Head of caudate nucleus (tissue), 42 donors: ENCODE data around the gene TOMM40L.
A peak's percentile ranks its signal among the peaks of the same experiment; 100 is the strongest.

Source experiments
- DNase-seq, 42 donors: peaks; one replicate each; pipeline versions ENCODE4 v3.0.0 to v3.0.0-alpha.2; 2020 to 2021; ENCODE audit warnings: mixed read lengths in 7 of 42
- intact Hi-C: fragments of 100-400 bp; cut with DNase I; formaldehyde crosslinking; loops from one replicate; pipeline ENCODE4 v1.15.0; 2022

The TOMM40L gene

DNA sequence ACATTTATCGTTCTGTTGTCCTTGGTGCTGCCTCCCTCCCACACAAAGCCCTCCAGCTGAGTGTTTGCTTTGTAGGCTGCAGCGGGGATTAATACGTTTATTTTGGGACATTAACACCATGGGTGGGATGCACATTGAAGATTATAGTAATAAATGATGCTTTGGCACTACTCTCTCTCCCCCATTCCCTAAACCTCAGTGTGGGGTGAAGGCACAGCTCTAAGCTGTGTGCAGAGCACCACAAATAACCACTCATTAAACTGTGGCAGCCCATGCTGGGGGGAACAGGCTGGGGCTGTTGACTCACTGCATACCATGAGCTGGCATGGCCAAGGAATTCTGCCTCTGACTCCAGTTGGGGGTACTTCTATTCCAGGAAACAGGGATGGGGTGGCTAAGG is 40.3 kb downstream of the TOMM40L start:
- no peak for DNase-seq
- intact Hi-C loops, result no loop called here

DNA sequence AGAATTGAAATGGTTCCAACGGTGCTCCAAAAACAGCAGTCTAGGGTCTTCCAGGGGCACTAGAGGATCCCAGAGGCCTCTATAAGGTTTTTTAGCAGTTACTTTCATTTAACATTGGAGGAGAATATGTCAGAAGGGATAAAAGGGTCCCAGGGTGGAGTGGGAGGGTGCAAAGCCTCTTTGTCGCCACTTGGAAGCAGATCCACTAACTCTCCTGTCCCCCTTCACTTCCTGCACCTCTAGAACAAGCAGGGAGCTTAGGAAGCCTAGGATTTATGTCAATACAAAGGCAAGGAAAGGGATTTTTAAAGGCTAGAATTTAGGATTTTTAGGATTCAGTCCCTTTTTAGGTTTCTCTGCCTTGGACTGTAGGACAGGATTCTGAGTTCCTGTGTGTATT is 41.0 kb downstream of the TOMM40L start:
- intact Hi-C loops, result no loop called here
- no peak for DNase-seq

- intact Hi-C loops, result no loop called here
- peak in 2 of 42 donors; percentile 9 to 39 for DNase-seq
Measured at GRCh38 chr1:161267321-161267720, 41.5 kb downstream of the TOMM40L start.

- no peak for DNase-seq
- intact Hi-C loops, result no loop called here
Measured at GRCh38 chr1:161273402-161273801, 47.5 kb downstream of the TOMM40L start.

DNA sequence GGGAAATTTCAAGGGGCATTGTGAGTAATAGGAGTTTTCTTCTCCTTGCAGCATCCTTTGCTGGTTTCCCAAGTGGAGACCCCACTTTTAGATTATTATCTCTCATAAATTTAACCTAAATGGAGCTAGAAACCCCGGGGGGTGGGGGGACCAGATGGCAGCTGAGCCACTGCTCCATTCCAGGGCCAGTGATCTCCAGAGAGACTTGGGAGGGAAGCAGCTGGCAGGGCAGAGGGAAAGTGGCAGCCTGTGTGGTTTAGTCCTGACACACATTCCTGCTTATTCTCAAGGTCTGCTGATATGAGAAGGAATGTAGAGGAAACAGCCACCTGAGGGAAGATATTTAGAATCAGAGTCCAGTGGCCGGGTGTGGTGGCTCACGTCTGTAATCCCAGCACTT is 49.0 kb downstream of the TOMM40L start:
- DNase-seq, result no peak
- intact Hi-C loops, result no loop called here
